SK-N-SH (cell line): ENCODE measurements around the gene MAP6D1.

Source experiments
- CTCF ChIP-seq: fragments of 200-600 bp; sonication (generic); IDR thresholded peaks from 2 replicates; pipeline ENCODE4 v1.6.1; 2017; ENCODE audit warnings: antibody characterized with exemption, mild to moderate bottlenecking, moderate library complexity
- GABPA ChIP-seq: IDR thresholded peaks from 2 replicates; pipeline ENCODE4 v1.4.0; 2012; ENCODE audit warnings: low read depth, mild to moderate bottlenecking
- IRF3 ChIP-seq: fragments of 150-350 bp; IDR thresholded peaks from 2 replicates; pipeline ENCODE4 v1.6.1; 2016; ENCODE audit warnings: mild to moderate bottlenecking, low read depth, low read length
- JUND ChIP-seq: IDR thresholded peaks from 2 replicates; pipeline ENCODE4 v1.4.0; 2012
- MEF2A ChIP-seq: IDR thresholded peaks from 2 replicates; pipeline ENCODE4 v1.4.0; 2012; ENCODE audit warnings: low read depth, borderline replicate concordance
- RAD21 ChIP-seq: IDR thresholded peaks from 2 replicates; pipeline ENCODE4 v1.6.1; 2012; ENCODE audit warnings: mild to moderate bottlenecking, low read length
- SMC3 ChIP-seq: IDR thresholded peaks from 2 replicates; pipeline ENCODE4 v1.6.1; 2012; ENCODE audit warnings: low read depth, low read length, improper control_type of control experiment
- TEAD4 ChIP-seq: IDR thresholded peaks from 2 replicates; pipeline ENCODE4 v1.4.0; 2012; ENCODE audit warnings: mild to moderate bottlenecking, borderline replicate concordance; ENCODE audit not compliant: insufficient read depth

GRCh38 chr3:183871541-183871940 lies 46.2 kb upstream of the MAP6D1 start:
- TF ChIP-seq GABPA, result no peak
- TF ChIP-seq CTCF, result no peak
- no peak for TF ChIP-seq TEAD4
- no peak for TF ChIP-seq MEF2A
- no peak for TF ChIP-seq SMC3
- TF ChIP-seq IRF3, result no peak
- no peak for TF ChIP-seq JUND
- TF ChIP-seq RAD21, result no peak
